GM23338 (cell line): Measurements from ENCODE around the gene GABARAP. TPM values are rescaled to one million over a fixed set of nuclear protein-coding genes. Genes with fewer than 3 reads are reported as not detected.

Experiments
- ATAC-seq: fragments of 200-7000 bp; cut with Tn5 transposase; 3 replicates; pipeline ENCODE4 v1.9.1; 2020
- DNase-seq: peaks from one replicate; pipeline ENCODE4 v3.0.0-alpha.2; 2015; ENCODE audit warnings: low spot score
- H2AFZ ChIP-seq: fragments of 200-600 bp; sonication (generic); 2 replicates; pipeline ENCODE4 v1.8.0; 2016; ENCODE audit warnings: antibody characterized with exemption, mild to moderate bottlenecking, moderate library complexity
- H3F3A ChIP-seq: fragments of 200-600 bp; sonication (generic); replicated peaks from 2 replicates; pipeline ENCODE4 v1.8.0; 2017; ENCODE audit warnings: antibody characterized with exemption, mixed run types, low read depth
- H3K27ac ChIP-seq: fragments of 200-600 bp; sonication (generic); 2 replicates; pipeline ENCODE4 v1.6.1; 2016; ENCODE audit warnings: low read depth
- H3K27me3 ChIP-seq: fragments of 200-600 bp; sonication (generic); 2 replicates; pipeline ENCODE4 v1.8.0; 2016; ENCODE audit warnings: mild to moderate bottlenecking, mixed run types, moderate library complexity; ENCODE audit not compliant: insufficient read depth
- H3K36me3 ChIP-seq: fragments of 200-600 bp; sonication (generic); 2 replicates; pipeline ENCODE4 v1.8.0; 2016; ENCODE audit warnings: mild to moderate bottlenecking; ENCODE audit not compliant: insufficient read depth
- H3K4me1 ChIP-seq: fragments of 200-600 bp; sonication (generic); 2 replicates; pipeline ENCODE4 v1.8.0; 2016; ENCODE audit warnings: mild to moderate bottlenecking, moderate library complexity; ENCODE audit not compliant: insufficient read depth
- H3K4me2 ChIP-seq: fragments of 200-600 bp; sonication (generic); 2 replicates; pipeline ENCODE4 v1.7.1; 2017; ENCODE audit warnings: mixed run types
- H3K4me3 ChIP-seq: fragments of 200-600 bp; sonication (generic); 2 replicates; pipeline ENCODE4 v1.6.1; 2016; ENCODE audit warnings: mixed run types
- H3K79me2 ChIP-seq: fragments of 200-600 bp; sonication (generic); replicated peaks from 2 replicates; pipeline ENCODE4 v1.8.0; 2017; ENCODE audit warnings: mild to moderate bottlenecking; ENCODE audit not compliant: insufficient read depth
- H3K9me2 ChIP-seq: fragments of 200-600 bp; sonication (generic); 2 replicates; pipeline ENCODE4 v1.8.0; 2017; ENCODE audit not compliant: insufficient read depth
- H4K20me1 ChIP-seq: fragments of 200-600 bp; sonication (generic); replicated peaks from 2 replicates; pipeline ENCODE4 v1.8.0; 2017; ENCODE audit warnings: mild to moderate bottlenecking; ENCODE audit not compliant: insufficient read depth
- H3K27ac Mint-ChIP-seq: 2 replicates; pipeline ENCODE4 v1.8.0; 2020; ENCODE audit warnings: inconsistent platforms, mild to moderate bottlenecking, moderate library complexity, mixed read lengths
- H3K27me3 Mint-ChIP-seq: 3 replicates; pipeline ENCODE4 v1.8.0; 2022; ENCODE audit warnings: low read depth, mild to moderate bottlenecking, moderate library complexity, mixed read lengths, inconsistent platforms; ENCODE audit not compliant: insufficient read depth, poor library complexity
- H3K36me3 Mint-ChIP-seq: 3 replicates; pipeline ENCODE4 v1.8.0; 2021; ENCODE audit warnings: low read depth, mild to moderate bottlenecking, inconsistent platforms, moderate library complexity, mixed read lengths
- H3K4me1 Mint-ChIP-seq: 3 replicates; pipeline ENCODE4 v1.8.0; 2020; ENCODE audit warnings: mild to moderate bottlenecking, inconsistent platforms, mixed read lengths
- H3K4me3 Mint-ChIP-seq: 3 replicates; pipeline ENCODE4 v1.8.0; 2021; ENCODE audit warnings: moderate library complexity, mild to moderate bottlenecking, inconsistent platforms, mixed read lengths
- H3K9me3 Mint-ChIP-seq: 3 replicates; pipeline ENCODE4 v1.8.0; 2020; ENCODE audit warnings: moderate library complexity, mild to moderate bottlenecking, inconsistent platforms, mixed read lengths
- CREB1 ChIP-seq: fragments of 250-450 bp; sonication (Bioruptor Pico); IDR thresholded peaks from 2 replicates; pipeline ENCODE4 v1.5.0; 2020; ENCODE audit warnings: low read depth, mild to moderate bottlenecking, moderate library complexity
- EZH2 ChIP-seq: fragments of 200-600 bp; sonication (generic); IDR thresholded peaks from one replicate; pipeline ENCODE4 v1.8.0; 2017; ENCODE audit warnings: antibody characterized with exemption, mild to moderate bottlenecking, low read depth; ENCODE audit not compliant: unreplicated experiment
- EZH2phosphoT487 ChIP-seq: fragments of 200-600 bp; sonication (generic); IDR thresholded peaks from one replicate; pipeline ENCODE4 v1.8.1; 2018; ENCODE audit warnings: antibody characterized with exemption; ENCODE audit not compliant: unreplicated experiment
- JUNB ChIP-seq: IDR thresholded peaks from one replicate; pipeline ENCODE4 v1.6.1; 2016; ENCODE audit warnings: antibody characterized with exemption; ENCODE audit not compliant: unreplicated experiment
- NANOG ChIP-seq: IDR thresholded peaks from 2 replicates; pipeline ENCODE4 v1.6.1; 2016; ENCODE audit warnings: antibody characterized with exemption, borderline replicate concordance
- POLR2AphosphoS5 ChIP-seq: IDR thresholded peaks from 2 replicates; pipeline ENCODE4 v1.6.1; 2016; ENCODE audit warnings: antibody characterized with exemption, low read depth
- REST ChIP-seq: IDR thresholded peaks from one replicate; pipeline ENCODE4 v1.6.1; 2018; ENCODE audit warnings: antibody characterized with exemption; ENCODE audit not compliant: unreplicated experiment
- STAT1 ChIP-seq: IDR thresholded peaks from one replicate; pipeline ENCODE4 v1.6.1; 2016; ENCODE audit warnings: antibody characterized with exemption; ENCODE audit not compliant: unreplicated experiment
- ZNF114 ChIP-seq: fragments of 250-450 bp; sonication (Bioruptor Pico); IDR thresholded peaks from 2 replicates; pipeline ENCODE4 v1.5.0; 2020; ENCODE audit warnings: mild to moderate bottlenecking, moderate library complexity
- ZNF331 ChIP-seq: fragments of 250-450 bp; sonication (Bioruptor Pico); IDR thresholded peaks from 2 replicates; pipeline ENCODE4 v1.5.0; 2020; ENCODE audit warnings: low read depth, mild to moderate bottlenecking, moderate library complexity
- ZNF462 ChIP-seq: fragments of 250-450 bp; sonication (Bioruptor Pico); IDR thresholded peaks from 2 replicates; pipeline ENCODE4 v1.5.0; 2020; ENCODE audit warnings: mild to moderate bottlenecking, moderate library complexity
- polyA plus RNA-seq: library from polyadenylated mRNA; unstranded; fragments of >200 nt; fragmentation: Nextera tagmentation; extraction: Ambion mirVana; gene quantifications from 2 replicates; pipeline ENCODE4 v1.2.1, GENCODE V29; 2016
- total RNA-seq: library from RNA; depleted of rRNA; stranded (reverse); fragments of >200 nt; shearing (Covaris generic); gene quantifications from 2 replicates; pipeline ENCODE4 v1.2.3, GENCODE V29; 2014
- TF ChIP-seq, protein P1 (sequence below), 2 experiments: fragments of 200-600 bp in 1 of 2; sonication (generic) in 1 of 2; conservative IDR thresholded peaks; 2 replicates each; pipeline versions ENCODE4 v1.5.1 to v1.6.1; 2016 to 2017; ENCODE audit warnings: antibody characterized with exemption in 2 of 2, low read depth in 2 of 2, mild to moderate bottlenecking in 2 of 2, moderate library complexity in 1 of 2
- TF ChIP-seq, protein P2 (sequence below): IDR thresholded peaks from 2 replicates; pipeline ENCODE4 v1.6.1; 2016; ENCODE audit warnings: antibody characterized with exemption

Gene GABARAP
- total and polyA plus RNA-seq, 2 experiments from 2014 or later, result 128 to 520 TPM

DNA sequence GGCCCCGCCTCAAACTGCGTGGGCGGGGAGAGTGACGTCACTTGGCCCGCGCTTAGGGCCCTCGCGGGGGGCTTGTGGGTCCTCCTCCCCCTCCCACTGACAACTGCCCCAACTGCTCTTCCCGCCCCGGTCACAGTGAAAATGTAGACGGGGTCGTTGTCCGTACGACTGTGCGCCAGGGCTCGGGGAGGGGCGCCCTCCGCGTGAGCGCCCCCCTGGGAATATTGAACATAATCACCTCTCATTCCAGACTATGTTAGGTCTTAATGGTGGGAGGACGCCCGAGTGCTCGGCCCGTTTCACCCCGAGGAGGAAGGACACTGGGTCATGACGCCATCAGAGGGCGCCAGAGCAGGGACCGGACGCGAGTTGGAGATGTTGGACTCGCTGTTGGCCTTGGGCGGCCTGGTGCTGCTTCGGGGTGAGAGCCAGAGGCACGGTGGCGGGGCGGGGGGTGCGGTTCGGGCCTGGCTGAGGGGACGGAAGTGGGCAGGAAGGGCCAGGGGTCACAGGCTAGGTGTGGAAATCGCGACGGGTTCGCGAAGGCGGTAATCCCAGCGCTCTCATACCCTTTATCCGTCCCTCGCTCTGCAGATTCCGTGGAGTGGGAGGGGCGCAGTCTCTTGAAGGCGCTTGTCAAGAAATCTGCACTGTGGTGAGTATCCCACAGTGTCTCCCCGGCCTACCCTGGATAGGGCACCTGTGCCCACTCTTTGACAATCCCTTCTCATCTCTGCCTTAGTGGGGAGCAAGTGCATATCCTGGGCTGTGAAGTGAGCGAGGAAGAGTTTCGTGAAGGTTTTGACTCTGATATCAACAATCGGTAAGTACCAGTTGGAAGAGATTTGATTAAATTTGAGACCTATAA lies 10.2 kb upstream of the GABARAP start, which contains the start of gene ELP5:
Gene ELP5 (plus strand): TSS at position 40 of the 868 bp plus-strand sequence. CDS start 336 bp downstream, at position 376.
- Histone ChIP-seq H3K4me1 (peaks cover 15% of the 10 kb centered on the region), H3K4me3 (peak within 1 kb of the TSS; percentile 65), H3K27ac (peak within 1 kb of the TSS; percentile 96), H3F3A (peaks cover 15% of the 10 kb centered on the region; the same call in 1 of the 2 replicates), H4K20me1 (peaks cover 32% of the 10 kb centered on the region), H3K27me3 (no peaks in the 10 kb centered on the region), H3K79me2 (peaks cover 53% of the 10 kb centered on the region), H3K4me2 (peak within 1 kb of the TSS; percentile 98), H3K9me2 (no peaks in the 10 kb centered on the region), H2AFZ (peak within 1 kb of the TSS; percentile 44; the same call in 1 of the 2 replicates), H3K36me3 (peaks cover 13% of the 10 kb centered on the region)
- H3K27me3 Mint-ChIP-seq, result peaks cover 18% of the 10 kb centered on the region
- DNase-seq, result peak; percentile 97
- H3K4me1 Mint-ChIP-seq, result peaks cover 28% of the 10 kb centered on the region
- peak within 1 kb of the TSS; percentile 91 for H3K4me3 Mint-ChIP-seq
- peak; percentile 70 for ATAC-seq
- H3K9me3 Mint-ChIP-seq, result peaks cover 3% of the 10 kb centered on the region; the same call in 2 of the 3 replicates
- peaks cover 45% of the 10 kb centered on the region for H3K36me3 Mint-ChIP-seq
- H3K27ac Mint-ChIP-seq, result peak within 1 kb of the TSS; percentile 100
- TF ChIP-seq POLR2AphosphoS5 (peak; percentile 91), JUNB (no peak), REST (no peak), ZNF462 (CRISPR knock-in tag) (no peak), ZNF114 (CRISPR knock-in tag) (no peak), EZH2phosphoT487 (no peak), ZNF331 (no peak), CREB1 (CRISPR knock-in tag) (peak; percentile 94), STAT1 (no peak), NANOG (no peak), EZH2 (no peak)
- TF ChIP-seq, protein P1, sequence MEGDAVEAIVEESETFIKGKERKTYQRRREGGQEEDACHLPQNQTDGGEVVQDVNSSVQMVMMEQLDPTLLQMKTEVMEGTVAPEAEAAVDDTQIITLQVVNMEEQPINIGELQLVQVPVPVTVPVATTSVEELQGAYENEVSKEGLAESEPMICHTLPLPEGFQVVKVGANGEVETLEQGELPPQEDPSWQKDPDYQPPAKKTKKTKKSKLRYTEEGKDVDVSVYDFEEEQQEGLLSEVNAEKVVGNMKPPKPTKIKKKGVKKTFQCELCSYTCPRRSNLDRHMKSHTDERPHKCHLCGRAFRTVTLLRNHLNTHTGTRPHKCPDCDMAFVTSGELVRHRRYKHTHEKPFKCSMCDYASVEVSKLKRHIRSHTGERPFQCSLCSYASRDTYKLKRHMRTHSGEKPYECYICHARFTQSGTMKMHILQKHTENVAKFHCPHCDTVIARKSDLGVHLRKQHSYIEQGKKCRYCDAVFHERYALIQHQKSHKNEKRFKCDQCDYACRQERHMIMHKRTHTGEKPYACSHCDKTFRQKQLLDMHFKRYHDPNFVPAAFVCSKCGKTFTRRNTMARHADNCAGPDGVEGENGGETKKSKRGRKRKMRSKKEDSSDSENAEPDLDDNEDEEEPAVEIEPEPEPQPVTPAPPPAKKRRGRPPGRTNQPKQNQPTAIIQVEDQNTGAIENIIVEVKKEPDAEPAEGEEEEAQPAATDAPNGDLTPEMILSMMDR (conservative IDR thresholded peaks at IDR 0.05; ENCODE audit: low read depth in 2 of 2), result peak; percentile 7 to 59; a peak in 2 of 4 replicates
- TF ChIP-seq, protein P2, sequence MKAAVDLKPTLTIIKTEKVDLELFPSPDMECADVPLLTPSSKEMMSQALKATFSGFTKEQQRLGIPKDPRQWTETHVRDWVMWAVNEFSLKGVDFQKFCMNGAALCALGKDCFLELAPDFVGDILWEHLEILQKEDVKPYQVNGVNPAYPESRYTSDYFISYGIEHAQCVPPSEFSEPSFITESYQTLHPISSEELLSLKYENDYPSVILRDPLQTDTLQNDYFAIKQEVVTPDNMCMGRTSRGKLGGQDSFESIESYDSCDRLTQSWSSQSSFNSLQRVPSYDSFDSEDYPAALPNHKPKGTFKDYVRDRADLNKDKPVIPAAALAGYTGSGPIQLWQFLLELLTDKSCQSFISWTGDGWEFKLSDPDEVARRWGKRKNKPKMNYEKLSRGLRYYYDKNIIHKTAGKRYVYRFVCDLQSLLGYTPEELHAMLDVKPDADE, result peak; percentile 52; the same call in 1 of the 2 replicates
